Natural killer cell (primary cell): ENCODE results near the gene FRZB. TPM values are rescaled to one million over a fixed set of nuclear protein-coding genes. Genes with fewer than 3 reads are reported as not detected.
"Not testable (repeated sequence)": the region's sequence is repeated elsewhere in the genome, so short reads cannot be mapped to it uniquely, and the experiment has no call there.

ENCODE experiments used
- ATAC-seq, 3 donors: fragments of 150-1000 bp in 2 of 3; fragments of 200-7000 bp in 1 of 3; cut with Tn5 transposase; 1 replicate in 1 of 3; 2 replicates in 2 of 3; pipeline ENCODE4 v1.10.0; 2021; ENCODE audit warnings: mild to moderate bottlenecking in 2 of 3, moderate library complexity in 2 of 3
- DNase-seq, 2 donors: peaks; one replicate each; pipeline versions ENCODE4 v3.0.0 to v3.0.0-alpha.2; 2013 to 2021; ENCODE audit warnings: mixed read lengths in 1 of 2
- H3K27ac ChIP-seq: one replicate; pipeline ENCODE4 v1.5.1; 2013; ENCODE audit warnings: mild to moderate bottlenecking, low read length
- H3K27me3 ChIP-seq: one replicate; pipeline ENCODE4 v1.6.1; 2013; ENCODE audit warnings: low read length; ENCODE audit not compliant: control insufficient read depth, insufficient read depth
- H3K36me3 ChIP-seq: one replicate; pipeline ENCODE4 v1.6.1; 2013; ENCODE audit warnings: low read length; ENCODE audit not compliant: control insufficient read depth, insufficient read depth
- H3K4me1 ChIP-seq: one replicate; pipeline ENCODE4 v1.6.1; 2013; ENCODE audit warnings: low read length; ENCODE audit not compliant: control insufficient read depth, insufficient read depth
- H3K4me3 ChIP-seq: one replicate; pipeline ENCODE4 v1.5.1; 2013; ENCODE audit warnings: low read length
- H3K9me3 ChIP-seq: one replicate; pipeline ENCODE4 v1.6.1; 2013; ENCODE audit warnings: low read length; ENCODE audit not compliant: control insufficient read depth, insufficient read depth
- H3K27ac Mint-ChIP-seq, 2 donors: one replicate each; pipeline ENCODE4 v1.8.0; 2022; ENCODE audit warnings: mild to moderate bottlenecking in 2 of 2, mixed read lengths in 2 of 2, moderate library complexity in 1 of 2
- H3K27me3 Mint-ChIP-seq, 2 donors: one replicate each; pipeline ENCODE4 v1.8.0; 2022; ENCODE audit warnings: low read depth in 2 of 2, mixed read lengths in 2 of 2
- H3K36me3 Mint-ChIP-seq: one replicate; pipeline ENCODE4 v1.8.0; 2022; ENCODE audit warnings: mixed read lengths
- H3K4me1 Mint-ChIP-seq, 2 donors: one replicate each; pipeline ENCODE4 v1.8.0; 2022; ENCODE audit warnings: mixed read lengths in 2 of 2
- H3K4me3 Mint-ChIP-seq: one replicate; pipeline ENCODE4 v1.8.0; 2022; ENCODE audit warnings: mild to moderate bottlenecking, moderate library complexity, mixed read lengths
- H3K9me3 Mint-ChIP-seq, 2 donors: one replicate each; pipeline ENCODE4 v1.8.0; 2022; ENCODE audit warnings: mixed read lengths in 2 of 2
- CTCF ChIP-seq: fragments of 200-600 bp; IDR thresholded peaks from one replicate; pipeline ENCODE4 v1.8.0; 2022; ENCODE audit warnings: antibody characterized with exemption
- WGBS: methylation state at CpG from one replicate; pipeline ENCODE4 v1.1.7; 2013; ENCODE audit warnings: missing lambda C conversion rate; ENCODE audit not compliant: insufficient coverage; 5-methylcytosine and 5-hydroxymethylcytosine counted together
- intact Hi-C: fragments of 100-400 bp; cut with micrococcal nuclease; formaldehyde crosslinking; loops from one replicate; pipeline ENCODE4 v1.14.2; 2022
- total RNA-seq, 4 donors: library from RNA; stranded (reverse); fragments of 120-200 nt in 1 of 4; gene quantifications; one replicate each; pipeline versions ENCODE4 v1.2.3 to v1.2.4, GENCODE V29; 2013 to 2022

Gene FRZB
- total RNA-seq, 3 donors from 2014 or later (not counting 1 experiment from before 2014, with no cell fraction given): not detected

DNA sequence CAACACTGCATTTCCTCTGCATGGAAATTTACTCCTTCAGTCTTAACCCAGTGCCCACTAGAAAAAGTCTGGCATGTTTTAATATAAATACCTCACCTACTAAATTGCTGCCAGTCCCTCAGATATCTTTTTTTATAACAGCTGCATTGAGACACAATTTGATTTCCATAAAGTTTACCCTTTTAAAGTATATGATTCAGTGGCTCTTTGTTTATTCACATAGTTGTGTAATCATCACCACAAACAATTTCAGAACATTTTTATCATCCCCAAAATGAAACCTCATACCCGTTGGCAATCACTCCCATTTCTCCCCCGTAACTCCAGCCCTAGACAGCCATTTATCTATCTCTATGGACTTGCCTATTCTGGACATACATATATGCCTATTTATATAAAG is 17.0 kb upstream of the FRZB start:
- WGBS: 90% methylated on average over 2 of the region's 2 CpGs
- H3K4me1 ChIP-seq: no peaks in the 10 kb centered on the region
- H3K27ac ChIP-seq: no peak overlapping the region
- no peak overlapping the region for H3K27ac Mint-ChIP-seq
- no peak for ATAC-seq
- H3K4me3 ChIP-seq: no peak overlapping the region
- peaks cover 0 to 2% of the 10 kb centered on the region in 2 donors for H3K9me3 Mint-ChIP-seq
- intact Hi-C loops: no loop called here
- TF ChIP-seq CTCF: no peak
- no peaks in the 10 kb centered on the region for H3K4me1 Mint-ChIP-seq
- H3K27me3 ChIP-seq: no peaks in the 10 kb centered on the region
- no peaks in the 10 kb centered on the region for H3K36me3 ChIP-seq
- no peaks in the 10 kb centered on the region for H3K36me3 Mint-ChIP-seq
- no peak overlapping the region for H3K4me3 Mint-ChIP-seq
- H3K27me3 Mint-ChIP-seq: no peaks in the 10 kb centered on the region
- no peak for DNase-seq
- H3K9me3 ChIP-seq: no peaks in the 10 kb centered on the region

DNA sequence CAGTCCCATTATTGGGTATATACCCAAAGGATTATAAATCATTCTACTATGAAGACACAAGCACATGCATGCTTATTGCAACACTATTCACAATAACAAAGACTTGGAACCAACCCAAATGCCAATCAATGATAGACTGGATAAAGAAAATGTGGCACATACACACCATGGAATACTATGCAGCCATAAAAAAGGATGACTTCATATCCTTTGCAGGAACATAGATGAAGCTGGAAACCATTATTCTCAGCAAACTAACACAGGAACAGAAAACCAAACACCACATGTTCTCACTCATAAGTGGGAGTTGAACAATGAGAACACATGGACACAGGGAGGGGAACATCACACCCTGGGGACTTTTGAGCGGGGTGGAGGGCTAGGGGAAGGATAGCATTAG is 13.7 kb upstream of the FRZB start:
- H3K4me1 Mint-ChIP-seq, H3K27me3 ChIP-seq, H3K36me3 Mint-ChIP-seq, intact Hi-C loops, H3K4me3 Mint-ChIP-seq, H3K27ac Mint-ChIP-seq, H3K27me3 Mint-ChIP-seq, DNase-seq, H3K36me3 ChIP-seq, H3K9me3 ChIP-seq, H3K9me3 Mint-ChIP-seq, H3K4me3 ChIP-seq, H3K27ac ChIP-seq, H3K4me1 ChIP-seq, ATAC-seq: not testable (repeated sequence)
- 92% methylated on average over 1 of the region's 1 CpG for WGBS

DNA sequence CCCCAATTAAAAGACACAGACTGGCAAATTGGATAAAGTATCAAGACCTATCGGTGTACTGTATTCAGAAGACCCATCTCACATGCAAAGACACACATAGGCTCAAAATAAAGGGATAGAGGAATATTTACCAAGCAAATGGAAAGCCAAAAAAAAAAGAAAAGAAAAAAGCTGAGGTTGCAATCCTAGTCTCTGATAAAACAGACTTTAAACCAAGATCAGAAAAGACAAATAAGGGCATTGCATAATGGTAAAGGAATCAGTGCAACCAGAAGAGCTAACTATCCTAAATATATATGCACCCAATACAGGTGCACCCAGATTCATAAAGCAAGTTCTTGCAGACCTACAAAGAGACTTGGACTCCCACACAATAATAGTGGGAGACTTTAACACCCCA is 10.2 kb upstream of the FRZB start:
- H3K4me1 Mint-ChIP-seq, ATAC-seq, H3K4me1 ChIP-seq, H3K4me3 Mint-ChIP-seq, DNase-seq, H3K27ac ChIP-seq, H3K27ac Mint-ChIP-seq, H3K4me3 ChIP-seq, H3K9me3 Mint-ChIP-seq, H3K36me3 ChIP-seq, H3K9me3 ChIP-seq, intact Hi-C loops, H3K27me3 ChIP-seq, H3K36me3 Mint-ChIP-seq, H3K27me3 Mint-ChIP-seq: not testable (repeated sequence)
- whole genome bisulfite sequencing: no CpG with 5 or more reads among the region's 1 CpG

- no peak for TF ChIP-seq CTCF
- Histone ChIP-seq H3K27ac (no peak overlapping the region), H3K4me3 (no peak overlapping the region), H3K27me3 (peaks cover 5% of the 10 kb centered on the region), H3K4me1 (peaks cover 8% of the 10 kb centered on the region), H3K9me3 (no peaks in the 10 kb centered on the region), H3K36me3 (no peaks in the 10 kb centered on the region)
- ATAC-seq (no peak), DNase-seq (no peak)
- 8% methylated on average over 1 of the region's 1 CpG for WGBS
- no peak overlapping the region for H3K27ac Mint-ChIP-seq
- H3K9me3 Mint-ChIP-seq: peaks cover 0 to 5% of the 10 kb centered on the region in 2 donors
- peaks cover 0 to 5% of the 10 kb centered on the region in 2 donors for H3K4me1 Mint-ChIP-seq
- peaks cover 7% of the 10 kb centered on the region for H3K36me3 Mint-ChIP-seq
- H3K4me3 Mint-ChIP-seq: no peak overlapping the region
- intact Hi-C loops: no loop called here
- peaks cover 28 to 29% of the 10 kb centered on the region in 2 donors for H3K27me3 Mint-ChIP-seq
These were observed 3.8 kb upstream of the FRZB start for GRCh38 chr2:182870227-182870626.
